SK-N-SH (cell line): Measurements from ENCODE around the gene IL5. TPM values are rescaled to one million over a fixed set of nuclear protein-coding genes. Genes with fewer than 3 reads are reported as not detected.

Experiments
- CTCF ChIA-PET: fragments of 300-600, 350-600 bp; formaldehyde crosslinking; extraction: SDS; loops from one replicate; lab custom pipeline; 2021; lab: Yijun Ruan, JAX
- POLR2A ChIA-PET: fragments of 350-600 bp; sonication (Branson Sonifier 250); formaldehyde crosslinking; extraction: SDS; loops from one replicate; lab custom pipeline; 2020; ENCODE audit warnings: antibody characterized with exemption, inconsistent platforms; lab: Yijun Ruan, JAX
- DNase-seq: peaks from one replicate; pipeline ENCODE4 v3.0.0; 2012
- H2AFZ ChIP-seq: fragments of 200-600 bp; sonication (generic); 2 replicates; pipeline ENCODE4 v1.8.1; 2016; ENCODE audit warnings: antibody characterized with exemption, mild to moderate bottlenecking, low read depth
- H3F3A ChIP-seq: fragments of 200-600 bp; sonication (generic); replicated peaks from 2 replicates; pipeline ENCODE3; 2016; ENCODE audit warnings: antibody characterized with exemption, mild to moderate bottlenecking; ENCODE audit not compliant: insufficient read depth
- H3K27ac ChIP-seq, 2 experiments: fragments of 200-500 bp in 1 of 2; fragments of 200-600 bp in 1 of 2; sonication (Bioruptor generic) in 1 of 2; sonication (generic), shearing (Covaris generic) in 1 of 2; 2 replicates each; pipeline versions ENCODE4 v1.5.1 to v1.6.1; 2014 to 2016; ENCODE audit warnings: low read depth in 2 of 2, inconsistent platforms in 1 of 2, low read length in 1 of 2, mild to moderate bottlenecking in 1 of 2, mixed read lengths in 1 of 2
- H3K27me3 ChIP-seq: fragments of 200-600 bp; sonication (generic), shearing (Covaris generic); 2 replicates; pipeline ENCODE4 v1.6.1; 2016; ENCODE audit warnings: mixed run types; ENCODE audit not compliant: insufficient read depth
- H3K36me3 ChIP-seq, 2 experiments: fragments of 200-500 bp in 1 of 2; fragments of 200-600 bp in 1 of 2; sonication (Bioruptor generic) in 1 of 2; sonication (generic) in 1 of 2; replicated peaks in 1 of 2; 2 replicates each; pipeline versions ENCODE3 to v1.5.1; 2014 to 2016; ENCODE audit warnings: low read length in 1 of 2, mild to moderate bottlenecking in 1 of 2; ENCODE audit not compliant: insufficient read depth in 2 of 2, control insufficient read depth in 1 of 2
- H3K4me1 ChIP-seq, 2 experiments: fragments of 200-500 bp in 1 of 2; fragments of 200-600 bp in 1 of 2; sonication (Bioruptor generic) in 1 of 2; sonication (generic), shearing (Covaris generic) in 1 of 2; 2 replicates each; pipeline versions ENCODE4 v1.5.1 to v1.6.1; 2014 to 2016; ENCODE audit warnings: low read depth in 1 of 2, low read length in 1 of 2, mixed run types in 1 of 2; ENCODE audit not compliant: insufficient read depth in 2 of 2, control insufficient read depth in 1 of 2
- H3K4me2 ChIP-seq: fragments of 200-600 bp; sonication (generic), shearing (Covaris generic); 2 replicates; pipeline ENCODE4 v1.6.1; 2017; ENCODE audit warnings: mixed run types
- H3K4me3 ChIP-seq, 2 experiments: fragments of 200-500 bp in 1 of 2; fragments of 200-600 bp in 1 of 2; sonication (Bioruptor generic) in 1 of 2; sonication (generic), shearing (Covaris generic) in 1 of 2; 2 replicates each; pipeline versions ENCODE4 v1.5.1 to v1.8.1; 2014 to 2016; ENCODE audit warnings: low read depth in 2 of 2, inconsistent platforms in 1 of 2, low read length in 1 of 2, mild to moderate bottlenecking in 1 of 2, mixed read lengths in 1 of 2, moderate library complexity in 1 of 2
- H3K79me2 ChIP-seq: fragments of 200-600 bp; sonication (generic); 2 replicates; pipeline ENCODE4 v1.8.1; 2017; ENCODE audit warnings: mild to moderate bottlenecking; ENCODE audit not compliant: insufficient read depth
- H3K9ac ChIP-seq: fragments of 200-600 bp; sonication (generic); 2 replicates; pipeline ENCODE4 v1.6.1; 2017; ENCODE audit warnings: mixed run types
- H3K9me2 ChIP-seq: fragments of 200-600 bp; sonication (generic); 2 replicates; pipeline ENCODE4 v1.6.1; 2017; ENCODE audit warnings: mixed run types
- H3K9me3 ChIP-seq: fragments of 200-600 bp; sonication (generic); 2 replicates; pipeline ENCODE4 v1.6.1; 2017; ENCODE audit warnings: mixed run types, mild to moderate bottlenecking, moderate library complexity
- H4K20me1 ChIP-seq: fragments of 200-600 bp; sonication (generic); 2 replicates; pipeline ENCODE4 v1.6.1; 2017; ENCODE audit warnings: mild to moderate bottlenecking, mixed run types; ENCODE audit not compliant: insufficient read depth
- CTCF ChIP-seq: fragments of 200-600 bp; sonication (generic); IDR thresholded peaks from 2 replicates; pipeline ENCODE4 v1.6.1; 2017; ENCODE audit warnings: antibody characterized with exemption, mild to moderate bottlenecking, moderate library complexity
- EZH2phosphoT487 ChIP-seq: fragments of 200-600 bp; sonication (generic); IDR thresholded peaks from 2 replicates; pipeline ENCODE4 v1.6.1; 2017; ENCODE audit warnings: low read depth, mixed run types, mild to moderate bottlenecking, antibody characterized with exemption, moderate library complexity, borderline replicate concordance
- FOSL2 ChIP-seq: IDR thresholded peaks from 2 replicates; pipeline ENCODE4 v1.4.0; 2012; ENCODE audit warnings: low read depth, mild to moderate bottlenecking, moderate library complexity, borderline replicate concordance
- MAX ChIP-seq: IDR thresholded peaks from 2 replicates; pipeline ENCODE4 v1.4.0; 2012; ENCODE audit warnings: low read depth
- POLR2AphosphoS5 ChIP-seq: IDR thresholded peaks from 2 replicates; pipeline ENCODE4 v1.6.1; 2012; ENCODE audit warnings: low read depth, low read length
- RAD21 ChIP-seq: IDR thresholded peaks from 2 replicates; pipeline ENCODE4 v1.6.1; 2012; ENCODE audit warnings: mild to moderate bottlenecking, low read length
- REST ChIP-seq: IDR thresholded peaks from 2 replicates; pipeline ENCODE4 v1.6.1; 2012; ENCODE audit warnings: mild to moderate bottlenecking, low read depth, low read length, moderate library complexity
- SMC3 ChIP-seq: IDR thresholded peaks from 2 replicates; pipeline ENCODE4 v1.6.1; 2012; ENCODE audit warnings: low read depth, low read length, improper control_type of control experiment
- WGBS: methylation state at CpG from one replicate; pipeline ENCODE4 v1.1.6; 2017; ENCODE audit warnings: low lambda C conversion rate; 5-methylcytosine and 5-hydroxymethylcytosine counted together
- polyA plus RNA-seq, 3 experiments: library from polyadenylated mRNA; depleted of rRNA; stranded (reverse); fragments of >200 nt; gene quantifications; 2 replicates each; pipeline ENCODE4 v1.2.3, GENCODE V29; 2012

The IL5 gene
- polyA plus RNA-seq, 1 of the 3 experiments (the other 2 are of a cell fraction), result not detected

- no peak for TF ChIP-seq EZH2phosphoT487
- Histone ChIP-seq H3K4me3 (no peak overlapping the region), H3K27me3 (no peaks in the 10 kb centered on the region), H2AFZ (no peak overlapping the region), H3K9me3 (no peaks in the 10 kb centered on the region), H3K4me2 (no peak overlapping the region), H3K79me2 (no peaks in the 10 kb centered on the region), H3K9me2 (no peaks in the 10 kb centered on the region), H3K9ac (no peak overlapping the region), H3F3A (peaks cover 15% of the 10 kb centered on the region), H3K4me1 (peaks cover 9 to 10% of the 10 kb centered on the region in 2 experiments; a peak in 2 of 4 replicates), H4K20me1 (no peaks in the 10 kb centered on the region), H3K36me3 (no peaks in the 10 kb centered on the region), H3K27ac (no peak overlapping the region)
- POLR2A ChIA-PET, result no interaction called here
- CTCF ChIA-PET, result interaction anchor here (1.0 to 12.3 kb wide), 16 partner anchors 8 to 437 kb away, joined by 3 to 189 read pairs (median 6); partner anchors contain the start of genes SLC22A4 and SLC22A5
- 95% methylated on average over 3 of the region's 10 CpGs for WGBS
- no peak for DNase-seq
These were observed 41.1 kb downstream of the IL5 start for GRCh38 chr5:132501961-132502931.

GRCh38 chr5:132501629-132501956, 41.7 kb downstream of the IL5 start:
- no peaks in the 10 kb centered on the region for H3K9me2 ChIP-seq
- WGBS, result 54% methylated on average over 3 of the region's 4 CpGs
- TF ChIP-seq POLR2AphosphoS5, result no peak
- TF ChIP-seq FOSL2, result no peak
- TF ChIP-seq MAX, result no peak
- no peaks in the 10 kb centered on the region for H3K27me3 ChIP-seq
- H3K9me3 ChIP-seq, result no peaks in the 10 kb centered on the region
- no peak overlapping the region for H3K4me2 ChIP-seq
- no peaks in the 10 kb centered on the region for H3K36me3 ChIP-seq
- CTCF ChIA-PET, result interaction anchor here (0.9 to 12.3 kb wide), 25 partner anchors 9 to 436 kb away, joined by 3 to 189 read pairs (median 6); partner anchors contain the start of genes IRF1, KIF3A, SLC22A4 and SLC22A5
- H3K9ac ChIP-seq, result no peak overlapping the region
- peaks cover 19% of the 10 kb centered on the region for H3F3A ChIP-seq
- DNase-seq, result no peak
- H3K4me3 ChIP-seq, result no peak overlapping the region; a peak in 1 of 4 replicates
- no peaks in the 10 kb centered on the region for H4K20me1 ChIP-seq
- H3K27ac ChIP-seq, result no peak overlapping the region
- H2AFZ ChIP-seq, result no peak overlapping the region
- peaks cover 12 to 13% of the 10 kb centered on the region in 2 experiments; a peak in 2 of 4 replicates for H3K4me1 ChIP-seq
- H3K79me2 ChIP-seq, result no peaks in the 10 kb centered on the region
- POLR2A ChIA-PET, result interaction anchor here (0.7 kb wide), 1 partner anchor 75 kb away, joined by 3 read pairs; no protein-coding TSS in a partner anchor

- Histone ChIP-seq H3K36me3 (no peaks in the 10 kb centered on the region), H3K4me3 (peak overlapping the region in 1 of 2 experiments; percentile 20; a peak in 1 of 4 replicates), H3K4me1 (peaks cover 12 to 15% of the 10 kb centered on the region in 2 experiments; a peak in 2 of 4 replicates), H3K79me2 (no peaks in the 10 kb centered on the region), H3F3A (peaks cover 19% of the 10 kb centered on the region), H3K27me3 (no peaks in the 10 kb centered on the region), H3K27ac (no peak overlapping the region; a peak in 1 of 4 replicates), H3K4me2 (no peak overlapping the region), H2AFZ (no peak overlapping the region), H3K9me3 (no peaks in the 10 kb centered on the region), H3K9ac (no peak overlapping the region), H3K9me2 (no peaks in the 10 kb centered on the region)
- peak; percentile 82 for DNase-seq
- ChIA-PET CTCF (interaction anchor here (0.6 to 12.3 kb wide), 37 partner anchors 9 to 436 kb away, joined by 3 to 189 read pairs (median 6); partner anchors contain the start of genes IRF1, KIF3A, SLC22A4 and SLC22A5), POLR2A (interaction anchor here (0.7 kb wide), 1 partner anchor 75 kb away, joined by 3 read pairs; no protein-coding TSS in a partner anchor)
- WGBS, result 52% methylated on average over 6 of the region's 6 CpGs
- TF ChIP-seq SMC3 (peak; percentile 82), REST (no peak), RAD21 (peak; percentile 90), CTCF (peak; percentile 85)
- TF ChIP-seq, all 33 proteins: peak for 3
- no peaks in the 10 kb centered on the region for H4K20me1 ChIP-seq
These were observed 42.2 kb downstream of the IL5 start for GRCh38 chr5:132500931-132501628.
